ENCODE data around the gene PRDM13. TPM values are rescaled to one million over a fixed set of nuclear protein-coding genes. Genes with fewer than 3 reads are reported as not detected.

Gene PRDM13
- total and polyA plus RNA-seq, 2 of the 8 experiments (the other 6 are each of a cell fraction or from before 2014, with no cell fraction given): 0.05 to 0.09 TPM

GRCh38 chr6:99568103-99568933, 38.3 kb upstream of the PRDM13 start, which contains the start of gene CCNC (continued):
- TF ChIP-seq CEBPB (IDR thresholded peaks at IDR 0.05; ENCODE audit: low read depth, low read length): no peak
- peak; percentile 90 for TF ChIP-seq GABPA (IDR thresholded peaks at IDR 0.05; ENCODE audit: borderline replicate concordance, insufficient read depth, low read length)
- TF ChIP-seq RNF2 (IDR thresholded peaks at IDR 0.05; ENCODE audit: borderline replicate concordance, low read depth, low read length, missing control alignments, poor library complexity, severe bottlenecking): no peak
- peak; percentile 53; the same call in 1 of the 2 replicates for TF ChIP-seq ATF2 (IDR thresholded peaks at IDR 0.05; ENCODE audit: low read length)
- TF ChIP-seq NANOG (IDR thresholded peaks at IDR 0.05; ENCODE audit: insufficient read depth, low read depth, low read length, poor library complexity, severe bottlenecking): no peak
- TF ChIP-seq RXRA (IDR thresholded peaks at IDR 0.05; ENCODE audit: insufficient read depth, low read depth, low read length): no peak
- TF ChIP-seq SUZ12 (IDR thresholded peaks at IDR 0.05; ENCODE audit: low read length): no peak
- peak; percentile 96; the same call in 1 of the 2 replicates for TF ChIP-seq RBBP5 (IDR thresholded peaks at IDR 0.05; ENCODE audit: borderline replicate concordance, low read depth, low read length)
- peak; percentile 43; the same call in 1 of the 2 replicates for TF ChIP-seq KDM5A (IDR thresholded peaks at IDR 0.05; ENCODE audit: low read length)
- TF ChIP-seq TAF7 (optimal IDR thresholded peaks at IDR 0.05; ENCODE audit: borderline replicate concordance, low read depth, low read length): peak; percentile 98
- TF ChIP-seq SP4 (IDR thresholded peaks at IDR 0.05; ENCODE audit: low read length): peak; percentile 95; the same call in 1 of the 2 replicates
- TF ChIP-seq JUND (IDR thresholded peaks at IDR 0.05; ENCODE audit: low read length): peak; percentile 74; the same call in 1 of the 2 replicates
- no peak for TF ChIP-seq FOSL1 (IDR thresholded peaks at IDR 0.05; ENCODE audit: insufficient read depth, low read depth, low read length)
- no peak for TF ChIP-seq EZH2 (IDR thresholded peaks at IDR 0.05; ENCODE audit: low read depth, low read length, severe bottlenecking)
- peak; percentile 52; the same call in 1 of the 2 replicates for TF ChIP-seq YY1 (IDR thresholded peaks at IDR 0.05; ENCODE audit: low read depth, low read length)
- TF ChIP-seq KDM4A (IDR thresholded peaks at IDR 0.05; ENCODE audit: low read depth, low read length, severe bottlenecking): peak; percentile 98
- peak; percentile 82; the same call in 1 of the 2 replicates for TF ChIP-seq GTF2F1 (IDR thresholded peaks at IDR 0.05; ENCODE audit: borderline replicate concordance, low read depth, low read length)
- TF ChIP-seq CTBP2 (IDR thresholded peaks at IDR 0.05; ENCODE audit: borderline replicate concordance, insufficient read depth, insufficient read length, low read length): no peak
- peak; percentile 98 for TF ChIP-seq PHF8 (conservative IDR thresholded peaks at IDR 0.05; ENCODE audit: low read depth, low read length)
